Right renal cortex interstitium (tissue), 3 donors: Measurements from ENCODE around the gene TERB1. TPM values are rescaled to one million over a fixed set of nuclear protein-coding genes. Genes with fewer than 3 reads are reported as not detected.

Experiments used
- DNase-seq, 3 donors: peaks; one replicate each; pipeline ENCODE4 v3.0.0-alpha.2; 2013; ENCODE audit warnings: low read depth in 3 of 3, low spot score in 2 of 3
- polyA plus RNA-seq, 3 donors: library from polyadenylated mRNA; unstranded; fragments of 120-200 nt; gene quantifications; one replicate each; pipeline ENCODE4 v1.2.1, GENCODE V29; 2013; ENCODE audit not compliant: insufficient read length in 3 of 3

Gene TERB1, protein sequence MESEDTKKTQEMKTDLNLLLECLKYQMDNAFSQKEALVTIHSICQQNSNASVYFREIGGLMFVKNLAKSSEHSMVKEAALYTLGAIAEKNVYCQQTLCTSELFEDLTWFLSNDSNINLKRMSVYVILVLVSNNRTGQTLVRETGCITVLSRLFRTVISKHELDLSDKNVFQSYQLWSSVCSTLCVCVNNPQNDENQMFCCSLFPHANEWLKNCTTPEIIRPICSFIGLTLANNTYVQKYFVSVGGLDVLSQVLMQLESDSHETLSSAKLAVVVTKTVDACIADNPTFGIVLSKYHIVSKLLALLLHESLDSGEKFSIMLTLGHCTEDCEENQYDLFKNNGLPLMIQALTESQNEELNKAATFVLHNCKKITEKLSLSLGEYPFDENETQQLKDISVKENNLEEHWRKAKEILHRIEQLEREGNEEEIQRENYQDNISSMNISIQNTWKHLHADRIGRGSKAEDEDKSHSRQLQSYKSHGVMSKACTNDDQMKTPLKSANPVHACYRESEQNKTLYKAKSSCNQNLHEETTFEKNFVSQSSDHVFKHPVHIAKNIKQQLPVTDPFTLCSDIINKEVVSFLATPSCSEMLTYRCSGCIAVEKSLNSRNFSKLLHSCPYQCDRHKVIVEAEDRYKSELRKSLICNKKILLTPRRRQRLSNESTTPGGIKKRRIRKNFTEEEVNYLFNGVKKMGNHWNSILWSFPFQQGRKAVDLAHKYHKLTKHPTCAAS
- polyA plus RNA-seq, result under 1 TPM in 1 of 3 donors, not detected in 2; 0.16 TPM

GRCh38 chr16:66801320-66802105 lies at the start of gene TERB1:
TSS of gene TERB1 (minus strand) at chr16:66801584. CDS start at chr16:66796798, 4,786 bp downstream.
- no peak for DNase-seq

DNA sequence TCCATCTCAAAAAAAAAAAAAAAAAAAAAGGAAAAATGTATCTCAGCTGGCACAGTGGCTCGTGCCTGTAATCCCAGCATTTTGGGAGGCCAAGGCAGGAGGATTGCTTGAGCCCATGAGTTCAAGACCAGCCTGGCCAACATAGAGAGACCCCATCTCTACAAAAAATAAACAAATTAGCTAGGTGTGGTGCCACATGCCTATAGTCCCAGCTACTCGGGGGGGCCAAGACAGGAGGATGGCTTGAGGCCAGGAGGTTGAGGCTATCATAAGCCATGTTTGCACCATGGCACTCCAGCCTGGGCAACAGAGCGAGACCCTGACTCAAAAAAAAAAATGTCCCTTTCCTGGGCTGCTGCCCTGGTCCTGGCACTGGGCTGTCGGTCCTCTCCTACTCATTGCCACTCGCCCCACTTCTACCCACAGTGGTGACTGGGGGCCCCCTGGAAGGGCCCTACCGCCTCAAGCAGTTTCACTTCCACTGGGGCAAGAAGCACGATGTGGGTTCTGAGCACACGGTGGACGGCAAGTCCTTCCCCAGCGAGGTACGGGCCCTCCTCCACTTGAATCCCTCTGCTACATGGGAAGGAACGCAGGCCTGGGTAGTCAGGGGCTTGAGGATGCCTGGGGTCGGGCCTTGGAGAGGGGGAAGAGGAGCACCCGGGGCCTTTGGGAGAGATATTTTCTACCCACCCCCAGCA lies 48.9 kb upstream of the TERB1 start:
- DNase-seq, result no peak

DNA sequence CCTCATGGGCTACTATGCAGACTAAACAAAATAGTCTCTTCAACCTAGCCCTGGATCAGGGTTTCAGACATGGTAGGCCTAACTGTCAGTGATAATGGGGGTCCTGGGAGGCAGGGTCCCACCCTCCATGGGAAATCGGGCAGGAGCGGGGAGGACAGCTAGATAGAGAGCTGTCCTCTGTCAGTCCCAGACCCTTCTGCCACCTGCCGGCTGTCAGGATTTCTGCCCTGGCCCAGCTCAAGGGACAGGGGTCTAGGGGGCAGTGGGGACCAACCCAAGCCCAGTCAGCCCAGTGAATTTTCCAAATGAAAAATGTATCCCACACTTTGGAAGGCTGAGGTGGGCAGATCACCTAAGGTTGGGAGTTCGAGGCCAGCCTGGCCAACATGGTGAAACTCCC lies 48.2 kb upstream of the TERB1 start:
- no peak for DNase-seq

GRCh38 chr16:66849021-66849420 lies 47.6 kb upstream of the TERB1 start:
- no peak for DNase-seq

DNA sequence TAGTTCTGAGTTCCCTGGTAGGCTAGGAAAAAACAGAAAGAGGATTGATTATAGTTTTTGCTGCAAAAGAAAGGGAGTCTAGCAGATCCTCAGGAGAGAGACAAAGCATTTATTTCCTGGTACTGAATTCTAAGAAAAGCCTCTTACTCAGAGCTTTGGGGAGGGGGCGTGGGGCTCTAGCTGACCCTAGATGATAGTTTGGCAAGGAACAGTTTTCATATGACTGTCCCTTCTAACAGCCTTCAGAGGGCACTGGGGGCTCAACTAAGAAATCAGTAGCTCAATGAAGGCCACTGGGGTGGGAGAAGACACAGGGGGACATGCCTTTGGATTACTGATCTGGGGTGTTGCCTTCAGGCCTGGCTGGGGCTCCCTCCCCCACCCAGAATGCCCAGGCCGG lies 46.8 kb upstream of the TERB1 start:
- DNase-seq, result no peak

DNA sequence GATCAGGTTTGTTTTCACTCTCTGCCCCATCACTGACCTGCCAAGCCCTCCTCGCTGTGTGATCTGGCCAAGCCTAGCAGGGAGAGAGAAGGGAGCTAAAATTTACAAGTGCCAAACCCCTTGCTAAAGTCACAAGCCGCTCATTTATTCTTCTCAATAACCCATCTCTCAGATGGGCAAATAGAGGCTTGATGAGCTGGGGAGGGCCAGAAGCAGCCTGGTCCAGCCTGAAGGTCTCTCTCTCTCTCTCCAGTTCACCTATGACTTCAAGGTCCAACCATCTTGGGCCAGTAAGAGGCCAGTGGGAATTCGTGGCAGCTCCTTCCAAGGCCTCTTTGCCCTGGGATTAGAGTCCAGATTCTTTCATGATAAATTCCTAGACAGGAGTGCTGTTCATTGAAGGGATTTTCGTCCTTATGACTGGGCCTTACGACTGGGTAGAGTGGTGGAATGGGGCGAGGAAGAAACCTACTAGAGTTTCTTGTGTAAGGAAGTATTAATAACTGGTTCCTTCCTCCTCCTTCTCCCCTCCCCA lies 46.2 kb upstream of the TERB1 start:
- no peak for DNase-seq

- DNase-seq, result no peak
Observed at GRCh38 chr16:66846831-66847230, 45.4 kb upstream of the TERB1 start.

GRCh38 chr16:66846266-66846665 lies 44.9 kb upstream of the TERB1 start:
- DNase-seq, result no peak

GRCh38 chr16:66845791-66846221 lies 44.4 kb upstream of the TERB1 start:
- no peak for DNase-seq

GRCh38 chr16:66845080-66845410 lies 43.7 kb upstream of the TERB1 start:
- no peak for DNase-seq

- no peak for DNase-seq
Observed at GRCh38 chr16:66844342-66845079, 43.1 kb upstream of the TERB1 start, which contains the start of gene CA7. TSS of gene CA7 (plus strand) at chr16:66844414. CDS start at chr16:66844488, 74 bp downstream.

GRCh38 chr16:66844009-66844341 lies 42.6 kb upstream of the TERB1 start:
- no peak for DNase-seq

DNA sequence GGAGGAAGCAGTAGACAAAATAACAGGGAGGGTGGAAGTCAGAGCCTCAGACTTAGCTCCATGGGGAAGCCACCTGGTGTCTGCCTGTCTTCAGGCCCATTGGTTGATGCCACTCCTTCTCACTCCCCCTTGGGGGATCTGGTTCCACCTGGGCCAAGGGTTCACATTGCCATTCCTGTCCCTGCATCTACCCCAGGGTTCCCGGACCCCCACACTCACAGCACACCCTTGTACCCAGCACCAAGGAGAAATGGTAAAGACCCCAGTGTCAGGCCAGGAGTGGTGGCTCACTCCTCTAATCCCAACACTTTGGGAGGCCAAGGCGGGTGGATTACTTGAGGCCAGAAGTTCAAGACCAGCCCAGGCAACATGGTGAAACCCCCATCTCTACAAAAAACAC lies 41.8 kb upstream of the TERB1 start:
- no peak for DNase-seq

DNA sequence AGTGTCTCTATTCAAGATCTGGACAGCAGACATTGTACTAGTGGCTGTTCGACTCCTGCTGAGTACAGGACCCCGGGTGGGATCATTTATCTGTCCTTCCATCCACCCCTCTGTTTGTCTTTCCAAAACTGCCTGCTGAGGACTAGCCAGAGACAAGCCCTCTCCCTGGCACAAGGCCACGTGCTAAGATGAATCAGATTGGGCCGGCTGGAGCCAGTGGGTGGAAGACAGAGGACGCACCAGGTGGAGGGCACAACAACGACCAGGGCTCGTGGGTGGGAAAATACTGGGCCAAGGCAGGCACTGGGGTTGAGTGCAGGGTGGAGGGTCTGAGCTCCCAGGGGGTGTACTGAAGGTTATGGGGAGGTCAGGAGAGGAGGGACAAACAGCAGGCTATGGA lies 41.4 kb upstream of the TERB1 start:
- DNase-seq, result no peak

DNA sequence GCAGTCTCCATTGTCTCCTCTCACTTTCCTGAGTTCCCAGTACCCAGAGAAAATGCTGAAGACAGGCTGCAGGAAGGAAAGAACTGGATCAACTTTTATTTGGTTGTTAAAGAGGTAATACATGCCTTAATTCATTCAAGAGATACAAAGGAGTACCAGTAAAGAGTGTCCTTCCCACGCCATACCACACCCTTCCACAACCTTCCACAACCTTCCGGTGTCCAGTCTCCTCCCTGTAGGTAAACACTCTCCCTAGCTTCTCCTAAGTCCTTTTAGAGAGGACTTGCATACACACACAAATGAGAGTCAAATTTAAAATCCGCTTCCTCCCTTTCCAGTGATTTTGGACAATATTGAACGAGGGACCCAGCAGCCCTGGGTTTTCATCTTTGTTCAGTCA lies 40.0 kb upstream of the TERB1 start:
- DNase-seq, result no peak

- DNase-seq, result no peak
Observed at GRCh38 chr16:66840883-66841282, 39.5 kb upstream of the TERB1 start.

DNA sequence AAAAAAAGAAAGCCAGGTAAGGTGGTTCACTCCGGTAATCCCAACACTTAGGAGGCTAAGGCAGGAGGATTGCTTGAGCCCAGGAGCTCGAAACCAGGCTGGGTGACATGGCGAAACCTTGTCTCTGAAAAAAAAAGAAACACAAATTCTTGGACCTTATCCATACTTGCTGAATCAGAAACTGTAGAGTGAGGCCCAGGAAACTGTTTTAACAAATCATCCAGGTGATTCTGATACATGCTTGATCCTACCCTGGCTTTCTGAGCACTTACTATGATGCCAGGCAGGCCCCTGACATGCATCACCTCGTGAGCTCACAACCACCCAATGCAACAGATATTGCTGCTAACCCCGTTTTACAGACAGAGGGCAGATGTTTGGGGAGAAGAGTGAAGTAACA lies 33.4 kb upstream of the TERB1 start:
- DNase-seq, result no peak

DNA sequence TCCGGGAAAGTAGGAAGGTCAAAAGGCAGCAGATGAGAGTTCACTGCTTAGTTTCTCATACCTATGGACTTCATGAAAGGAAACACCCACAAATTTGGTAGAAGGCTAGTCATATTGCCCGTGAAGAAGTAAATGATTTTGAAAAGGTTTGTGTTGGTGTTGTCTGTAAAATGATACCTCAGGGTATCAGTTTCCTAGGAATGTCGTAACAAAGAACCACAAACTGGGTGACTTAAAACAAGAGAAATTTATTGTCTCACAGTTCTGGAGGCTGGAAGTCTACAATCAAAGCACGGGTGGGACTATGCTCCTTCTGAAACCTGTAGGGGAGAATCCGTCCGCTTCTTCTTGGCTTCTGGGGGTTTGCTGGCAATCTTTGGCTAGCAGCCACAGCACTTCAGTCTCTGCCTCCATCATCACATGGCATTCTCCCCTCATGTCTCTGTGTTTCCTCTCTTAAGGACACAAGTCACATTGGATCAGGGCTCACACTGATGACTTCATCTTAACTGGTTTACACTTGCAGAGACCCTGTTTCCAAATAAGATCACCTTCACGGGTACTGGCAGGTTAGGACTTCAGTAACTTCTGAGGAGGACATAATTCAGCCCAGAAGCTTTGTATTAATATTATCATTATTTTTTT lies 31.4 kb upstream of the TERB1 start:
- no peak for DNase-seq

DNA sequence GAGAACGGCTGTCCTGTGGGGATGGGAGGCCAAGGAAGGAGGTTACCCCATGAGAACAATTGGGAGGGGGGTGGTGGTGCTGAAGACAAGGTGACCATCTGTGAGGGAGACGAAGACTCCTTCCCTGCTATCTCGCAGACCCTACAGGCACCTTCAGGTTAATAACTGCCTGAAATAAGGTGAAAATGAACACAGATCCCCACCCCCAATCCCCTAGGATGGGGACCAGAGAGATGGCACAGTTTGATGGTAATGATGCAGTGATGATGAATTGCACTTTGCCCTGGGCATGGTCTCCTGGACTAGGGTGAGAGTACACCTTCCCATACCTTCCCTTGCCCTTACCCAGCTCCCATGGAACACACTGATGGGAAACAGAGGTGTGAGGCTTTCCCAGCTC lies 30.8 kb upstream of the TERB1 start:
- no peak for DNase-seq
